GM12872 (cell line): ENCODE measurements around the gene MUTYH.

ENCODE experiments used
- CTCF ChIP-seq: IDR thresholded peaks from 3 replicates; pipeline ENCODE4 v1.5.1; 2011; ENCODE audit warnings: low read depth, mild to moderate bottlenecking, low read length, moderate library complexity; ENCODE audit not compliant: insufficient read depth

Gene MUTYH

GRCh38 chr1:45299981-45300668 lies 40.1 kb downstream of the MUTYH start:
- TF ChIP-seq CTCF: peak; percentile 80

- no peak for TF ChIP-seq CTCF
These were observed 40.9 kb downstream of the MUTYH start for GRCh38 chr1:45299296-45299695.

GRCh38 chr1:45297666-45298356 lies 42.4 kb downstream of the MUTYH start:
- TF ChIP-seq CTCF: no peak

- TF ChIP-seq CTCF: no peak
These were observed 48.5 kb downstream of the MUTYH start for GRCh38 chr1:45291716-45292115.

GRCh38 chr1:45282351-45282750 lies 57.9 kb downstream of the MUTYH start:
- no peak for TF ChIP-seq CTCF
